HG02678 (cell line): ENCODE data around the gene FHL2.
"Not testable (repeated sequence)": the region's sequence is repeated elsewhere in the genome, so short reads cannot be mapped to it uniquely, and the experiment has no call there.

Experiments
- ATAC-seq: cut with Tn5 transposase; IDR thresholded peaks from one replicate; pipeline ENCODE4 v1.9.1; 2021; ENCODE audit warnings: mild to moderate bottlenecking, moderate library complexity; ENCODE audit not compliant: unreplicated experiment

Gene FHL2

GRCh38 chr2:105344704-105345345 is 54.0 kb downstream of the FHL2 start:
- no peak for ATAC-seq

GRCh38 chr2:105339414-105339813 is 59.4 kb downstream of the FHL2 start:
- ATAC-seq, result no peak

- peak; percentile 14 for ATAC-seq
Observed at GRCh38 chr2:105338020-105338385, 60.8 kb downstream of the FHL2 start.

GRCh38 chr2:105337122-105338019 is 61.5 kb downstream of the FHL2 start, which contains the start of gene C2orf49:
TSS of gene C2orf49 (plus strand) at chr2:105337540. CDS start at chr2:105337588, 48 bp downstream.
- ATAC-seq, result peak; percentile 93

- ATAC-seq, result no peak
Observed at GRCh38 chr2:105336786-105337121, 62.1 kb downstream of the FHL2 start.

GRCh38 chr2:105335469-105335868 is 63.4 kb downstream of the FHL2 start:
- ATAC-seq, result no peak

- ATAC-seq, result no peak
Observed at GRCh38 chr2:105334211-105334610, 64.6 kb downstream of the FHL2 start.

GRCh38 chr2:105330681-105331375 is 68.0 kb downstream of the FHL2 start:
- no peak for ATAC-seq

- ATAC-seq, result peak; percentile 85
Observed at GRCh38 chr2:105329561-105330495, 69.0 kb downstream of the FHL2 start, which contains the start of gene TGFBRAP1. TSS of gene TGFBRAP1 (minus strand) at chr2:105329735. CDS start at chr2:105308301, 21,434 bp downstream.

GRCh38 chr2:105329197-105329554 is 69.7 kb downstream of the FHL2 start:
- peak; percentile 4 for ATAC-seq

- ATAC-seq, result peak; percentile 22
Observed at GRCh38 chr2:105328281-105329196, 70.3 kb downstream of the FHL2 start.

GRCh38 chr2:105327690-105328089 is 71.2 kb downstream of the FHL2 start:
- ATAC-seq, result no peak

- not testable (repeated sequence) for ATAC-seq
Observed at GRCh38 chr2:105327271-105327670, 71.6 kb downstream of the FHL2 start.

- no peak for ATAC-seq
Observed at GRCh38 chr2:105325389-105325963, 73.4 kb downstream of the FHL2 start.

GRCh38 chr2:105324732-105325131 is 74.1 kb downstream of the FHL2 start:
- no peak for ATAC-seq

- no peak for ATAC-seq
Observed at GRCh38 chr2:105324101-105324500, 74.8 kb downstream of the FHL2 start.

- no peak for ATAC-seq
Observed at GRCh38 chr2:105323111-105323510, 75.7 kb downstream of the FHL2 start.

- ATAC-seq, result no peak
Observed at GRCh38 chr2:105321875-105322646, 76.8 kb downstream of the FHL2 start.
